HFFc6 (cell line): ENCODE data around the gene PRKCH. TPM values are rescaled to one million over a fixed set of nuclear protein-coding genes. Genes with fewer than 3 reads are reported as not detected.
A peak's percentile ranks its signal among the peaks of the same experiment; 100 is the strongest.

Experiments used
- DNase-seq: peaks from one replicate; pipeline ENCODE4 v3.0.0-alpha.2; 2018
- H3K27ac Mint-ChIP-seq: 2 replicates; pipeline ENCODE4 v1.8.0; 2020; ENCODE audit warnings: mild to moderate bottlenecking, mixed read lengths
- H3K27me3 Mint-ChIP-seq: 2 replicates; pipeline ENCODE4 v1.8.0; 2021; ENCODE audit warnings: mild to moderate bottlenecking, moderate library complexity, mixed read lengths; ENCODE audit not compliant: insufficient read depth
- H3K36me3 Mint-ChIP-seq: 2 replicates; pipeline ENCODE4 v1.8.0; 2021; ENCODE audit warnings: low read depth, mixed read lengths
- H3K4me1 Mint-ChIP-seq: 2 replicates; pipeline ENCODE4 v1.8.0; 2020; ENCODE audit warnings: low read depth, mixed read lengths
- H3K4me3 Mint-ChIP-seq: 2 replicates; pipeline ENCODE4 v1.8.0; 2020; ENCODE audit warnings: mild to moderate bottlenecking, moderate library complexity, mixed read lengths
- H3K9me3 Mint-ChIP-seq: 2 replicates; pipeline ENCODE4 v1.8.0; 2020; ENCODE audit warnings: mild to moderate bottlenecking, mixed read lengths
- CTCF ChIP-seq: fragments of 200-600 bp; sonication (generic); IDR thresholded peaks from 2 replicates; pipeline ENCODE4 v1.5.0; 2021; ENCODE audit warnings: antibody characterized with exemption, mild to moderate bottlenecking
- total RNA-seq, 6 experiments: library from RNA; stranded (reverse); fragmentation: NEBNext Ultra II Directional; extraction: Animal tissue kit (Norgen Biotek cat#: 25700); gene quantifications; 2 replicates in 1 of 6; 3 replicates in 5 of 6; pipeline ENCODE4 v1.2.3, GENCODE V29; 2021

Gene PRKCH
- total RNA-seq, 6 experiments from 2014 or later: 0.17 to 1.2 (median 0.35) TPM

- no peak for TF ChIP-seq CTCF
- Mint-ChIP-seq H3K36me3 (no peaks in the 10 kb centered on the region), H3K4me1 (peaks cover 20% of the 10 kb centered on the region)
Measured at GRCh38 chr14:61508526-61508925, 187.1 kb downstream of the PRKCH start.

GRCh38 chr14:61510736-61511557, 189.6 kb downstream of the PRKCH start:
- H3K9me3 Mint-ChIP-seq: no peaks in the 10 kb centered on the region
- H3K4me3 Mint-ChIP-seq: no peak overlapping the region
- no peaks in the 10 kb centered on the region for H3K36me3 Mint-ChIP-seq
- H3K4me1 Mint-ChIP-seq: peaks cover 28% of the 10 kb centered on the region
- H3K27ac Mint-ChIP-seq: no peak overlapping the region
- TF ChIP-seq CTCF: no peak
- no peak for DNase-seq
- H3K27me3 Mint-ChIP-seq: peaks cover under 1% of the 10 kb centered on the region; the same call in 1 of the 2 replicates

More at GRCh38 chr14:61508526-61508925, 187.1 kb downstream of the PRKCH start:
- H3K27me3 Mint-ChIP-seq: peaks cover under 1% of the 10 kb centered on the region; the same call in 1 of the 2 replicates
- no peak overlapping the region for H3K4me3 Mint-ChIP-seq
- no peak for DNase-seq
- H3K27ac Mint-ChIP-seq: no peak overlapping the region
- H3K9me3 Mint-ChIP-seq: no peaks in the 10 kb centered on the region

- no peak overlapping the region for H3K4me3 Mint-ChIP-seq
- H3K36me3 Mint-ChIP-seq: no peaks in the 10 kb centered on the region
- H3K27me3 Mint-ChIP-seq: peaks cover 2% of the 10 kb centered on the region; the same call in 1 of the 2 replicates
- TF ChIP-seq CTCF: no peak
- no peak overlapping the region for H3K27ac Mint-ChIP-seq
- H3K9me3 Mint-ChIP-seq: no peaks in the 10 kb centered on the region
- H3K4me1 Mint-ChIP-seq: peaks cover 34% of the 10 kb centered on the region
- DNase-seq: no peak
Measured at GRCh38 chr14:61511558-61511948, 190.2 kb downstream of the PRKCH start.

GRCh38 chr14:61512026-61512834, 190.9 kb downstream of the PRKCH start:
- DNase-seq: no peak
- Mint-ChIP-seq H3K27ac (peak overlapping the region; percentile 33), H3K27me3 (peaks cover 2% of the 10 kb centered on the region; the same call in 1 of the 2 replicates), H3K4me1 (peaks cover 41% of the 10 kb centered on the region), H3K36me3 (no peaks in the 10 kb centered on the region), H3K9me3 (no peaks in the 10 kb centered on the region), H3K4me3 (no peak overlapping the region)
- TF ChIP-seq CTCF: no peak

- H3K9me3 Mint-ChIP-seq: no peaks in the 10 kb centered on the region
- H3K4me3 Mint-ChIP-seq: no peak overlapping the region
- DNase-seq: no peak
- no peaks in the 10 kb centered on the region for H3K36me3 Mint-ChIP-seq
- H3K4me1 Mint-ChIP-seq: peaks cover 51% of the 10 kb centered on the region
- TF ChIP-seq CTCF: no peak
- no peak overlapping the region for H3K27ac Mint-ChIP-seq
- peaks cover 2% of the 10 kb centered on the region; the same call in 1 of the 2 replicates for H3K27me3 Mint-ChIP-seq
Measured at GRCh38 chr14:61513986-61514830, 192.8 kb downstream of the PRKCH start.
